ENCODE results near the gene CASP9. TPM values are rescaled to one million over a fixed set of nuclear protein-coding genes. Genes with fewer than 3 reads are reported as not detected.

Gene CASP9
- total RNA-seq, 1 experiment from 2014 or later, result 8.0 TPM

GRCh38 chr1:15540186-15540585, 16.2 kb upstream of the CASP9 start:
- DNase-seq (no peak), ATAC-seq (no peak)
- Histone ChIP-seq H3K4me3 (ENCODE audit: low read length) (no peak overlapping the region), H3K27ac (ENCODE audit: low read length) (no peak overlapping the region), H3K79me2 (ENCODE audit: low read length) (no peaks in the 10 kb centered on the region), H4K20me1 (ENCODE audit: low read length) (no peaks in the 10 kb centered on the region), H3K9me2 (replicated peaks; ENCODE audit: low read length) (no peaks in the 10 kb centered on the region), H3K36me3 (ENCODE audit: low read depth, low read length) (peaks cover 23% of the 10 kb centered on the region; the same call in 1 of the 2 replicates), H2AFZ (ENCODE audit: low read length) (no peak overlapping the region), H3F3A (ENCODE audit: low read length, unreplicated experiment) (no peaks in the 10 kb centered on the region), H3K27me3 (ENCODE audit: low read length) (no peaks in the 10 kb centered on the region), H3K4me1 (ENCODE audit: insufficient read depth, low read length) (no peaks in the 10 kb centered on the region), H3K9me3 (ENCODE audit: low read length) (no peaks in the 10 kb centered on the region), H3K4me2 (ENCODE audit: low read length) (no peak overlapping the region), H3K9ac (ENCODE audit: low read length) (no peak overlapping the region)
- intact Hi-C loops (cut with micrococcal nuclease), result no loop called here
- BruUV-seq (replicated peaks), result no TSS peak
- ChIA-PET POLR2A (ENCODE audit: unreplicated experiment) (no interaction called here), CTCF (no interaction called here)
- TF ChIP-seq CTCF (conservative IDR thresholded peaks at IDR 0.05; ENCODE audit: low read depth, low read length) (no peak), EZH2phosphoT487 (IDR thresholded peaks at IDR 0.05; ENCODE audit: borderline replicate concordance, low read length) (no peak), EZH2 (IDR thresholded peaks at IDR 0.05; ENCODE audit: low read length, unreplicated experiment) (no peak)

- H2AFZ ChIP-seq (ENCODE audit: low read length), result no peak overlapping the region
- no peaks in the 10 kb centered on the region for H4K20me1 ChIP-seq (ENCODE audit: low read length)
- CTCF ChIA-PET, result no interaction called here
- intact Hi-C loops (cut with micrococcal nuclease), result no loop called here
- no peak overlapping the region for H3K4me3 ChIP-seq (ENCODE audit: low read length)
- H3K4me1 ChIP-seq (ENCODE audit: insufficient read depth, low read length), result no peaks in the 10 kb centered on the region
- TF ChIP-seq EZH2 (IDR thresholded peaks at IDR 0.05; ENCODE audit: low read length, unreplicated experiment) (no peak), EZH2phosphoT487 (IDR thresholded peaks at IDR 0.05; ENCODE audit: borderline replicate concordance, low read length) (no peak), CTCF (conservative IDR thresholded peaks at IDR 0.05; ENCODE audit: low read depth, low read length) (no peak)
- no peak overlapping the region for H3K4me2 ChIP-seq (ENCODE audit: low read length)
- H3K9ac ChIP-seq (ENCODE audit: low read length), result no peak overlapping the region
- no peaks in the 10 kb centered on the region for H3F3A ChIP-seq (ENCODE audit: low read length, unreplicated experiment)
- no peaks in the 10 kb centered on the region for H3K27me3 ChIP-seq (ENCODE audit: low read length)
- POLR2A ChIA-PET (ENCODE audit: unreplicated experiment), result no interaction called here
- no peaks in the 10 kb centered on the region for H3K9me3 ChIP-seq (ENCODE audit: low read length)
- H3K9me2 ChIP-seq (replicated peaks; ENCODE audit: low read length), result no peaks in the 10 kb centered on the region
- peaks cover 16% of the 10 kb centered on the region; the same call in 1 of the 2 replicates for H3K36me3 ChIP-seq (ENCODE audit: low read depth, low read length)
- H3K79me2 ChIP-seq (ENCODE audit: low read length), result no peaks in the 10 kb centered on the region
- H3K27ac ChIP-seq (ENCODE audit: low read length), result no peak overlapping the region
- DNase-seq, result no peak
- ATAC-seq, result no peak
- no TSS peak for BruUV-seq (replicated peaks)
Observed at GRCh38 chr1:15538771-15539170, 14.8 kb upstream of the CASP9 start.

- ChIA-PET POLR2A (ENCODE audit: unreplicated experiment) (no interaction called here), CTCF (no interaction called here)
- no peaks in the 10 kb centered on the region for H3K9me2 ChIP-seq (replicated peaks; ENCODE audit: low read length)
- H3K4me1 ChIP-seq (ENCODE audit: insufficient read depth, low read length), result peaks cover 8% of the 10 kb centered on the region
- no peaks in the 10 kb centered on the region for H3F3A ChIP-seq (ENCODE audit: low read length, unreplicated experiment)
- peaks cover 24% of the 10 kb centered on the region for H3K79me2 ChIP-seq (ENCODE audit: low read length)
- H4K20me1 ChIP-seq (ENCODE audit: low read length), result no peaks in the 10 kb centered on the region
- no peak overlapping the region for H3K4me2 ChIP-seq (ENCODE audit: low read length)
- H3K36me3 ChIP-seq (ENCODE audit: low read depth, low read length), result peaks cover 4% of the 10 kb centered on the region; the same call in 1 of the 2 replicates
- no peaks in the 10 kb centered on the region for H3K9me3 ChIP-seq (ENCODE audit: low read length)
- H3K27ac ChIP-seq (ENCODE audit: low read length), result no peak overlapping the region
- intact Hi-C loops (cut with micrococcal nuclease), result no loop called here
- H3K27me3 ChIP-seq (ENCODE audit: low read length), result no peaks in the 10 kb centered on the region
- ATAC-seq (no peak), DNase-seq (no peak)
- TF ChIP-seq EZH2 (IDR thresholded peaks at IDR 0.05; ENCODE audit: low read length, unreplicated experiment) (no peak), EZH2phosphoT487 (IDR thresholded peaks at IDR 0.05; ENCODE audit: borderline replicate concordance, low read length) (no peak), CTCF (conservative IDR thresholded peaks at IDR 0.05; ENCODE audit: low read depth, low read length) (no peak)
- H3K9ac ChIP-seq (ENCODE audit: low read length), result no peak overlapping the region
- H2AFZ ChIP-seq (ENCODE audit: low read length), result no peak overlapping the region
- BruUV-seq (replicated peaks), result no TSS peak
- H3K4me3 ChIP-seq (ENCODE audit: low read length), result no peak overlapping the region
Observed at GRCh38 chr1:15531682-15532081, 7.7 kb upstream of the CASP9 start.
